Astrocyte of the spinal cord (primary cell): ENCODE results near the gene UMPS.
"Not testable (repeated sequence)": the region's sequence is repeated elsewhere in the genome, so short reads cannot be mapped to it uniquely, and the experiment has no call there.

Experiments
- DNase-seq: peaks from one replicate; pipeline ENCODE4 v3.0.0; 2011; ENCODE audit warnings: low read depth, low spot score
- H3K4me3 ChIP-seq: 2 replicates; pipeline ENCODE4 v1.5.1; 2011; ENCODE audit warnings: low read depth, mild to moderate bottlenecking, low read length, moderate library complexity
- in situ Hi-C: cut with HindIII; loops from 2 replicates; pipeline ENCODE4 v1.10.0; 2017; ENCODE audit warnings: low sequenced_read_pairs
- TF ChIP-seq, protein P1 (sequence below): IDR thresholded peaks from 2 replicates; pipeline ENCODE4 v1.5.1; 2012; ENCODE audit warnings: low read depth, mild to moderate bottlenecking, low read length, inconsistent platforms

The UMPS gene

DNA sequence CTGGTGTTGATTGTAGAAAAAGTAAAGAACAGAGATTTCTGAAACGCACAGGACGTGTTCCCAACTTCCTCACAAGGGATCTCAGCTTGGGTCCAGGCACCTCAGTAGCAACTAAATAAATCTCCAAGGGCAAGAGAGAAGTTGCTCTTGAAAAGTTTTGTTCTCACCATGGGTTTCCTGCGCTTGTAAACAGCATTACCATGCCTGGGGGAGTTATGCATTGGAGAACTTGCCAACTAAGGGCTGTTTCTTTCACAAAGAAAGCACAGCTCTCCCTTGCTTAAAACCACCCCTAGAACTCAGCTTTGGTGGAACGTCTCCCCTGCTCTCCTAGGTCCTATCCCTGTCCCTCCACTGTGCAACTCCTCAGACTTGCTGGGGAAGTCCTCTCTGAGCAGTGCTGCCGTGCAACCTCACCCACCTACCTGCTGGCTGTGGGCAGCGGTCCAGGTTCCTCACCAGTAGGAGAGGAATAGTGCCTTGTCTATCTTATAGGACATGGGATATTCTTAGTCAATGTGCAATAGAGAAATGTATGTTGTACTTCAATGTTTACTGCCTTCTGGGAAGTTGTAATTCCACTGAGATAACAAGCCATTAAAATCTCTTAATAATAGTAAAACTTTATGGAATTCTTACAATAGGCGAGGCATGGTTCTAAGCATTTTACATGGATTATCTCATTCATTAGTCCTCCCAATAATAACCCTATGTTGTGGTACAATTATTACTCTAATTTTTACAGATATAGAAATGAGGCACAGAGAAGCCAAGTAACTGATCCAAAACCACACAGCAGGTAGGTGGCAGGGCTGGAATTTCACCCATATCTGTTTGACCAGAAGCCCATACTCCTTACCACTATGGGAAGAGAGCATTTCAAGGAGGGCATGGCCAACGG, 51.5 kb downstream of the UMPS start:
- TF ChIP-seq, protein P1, sequence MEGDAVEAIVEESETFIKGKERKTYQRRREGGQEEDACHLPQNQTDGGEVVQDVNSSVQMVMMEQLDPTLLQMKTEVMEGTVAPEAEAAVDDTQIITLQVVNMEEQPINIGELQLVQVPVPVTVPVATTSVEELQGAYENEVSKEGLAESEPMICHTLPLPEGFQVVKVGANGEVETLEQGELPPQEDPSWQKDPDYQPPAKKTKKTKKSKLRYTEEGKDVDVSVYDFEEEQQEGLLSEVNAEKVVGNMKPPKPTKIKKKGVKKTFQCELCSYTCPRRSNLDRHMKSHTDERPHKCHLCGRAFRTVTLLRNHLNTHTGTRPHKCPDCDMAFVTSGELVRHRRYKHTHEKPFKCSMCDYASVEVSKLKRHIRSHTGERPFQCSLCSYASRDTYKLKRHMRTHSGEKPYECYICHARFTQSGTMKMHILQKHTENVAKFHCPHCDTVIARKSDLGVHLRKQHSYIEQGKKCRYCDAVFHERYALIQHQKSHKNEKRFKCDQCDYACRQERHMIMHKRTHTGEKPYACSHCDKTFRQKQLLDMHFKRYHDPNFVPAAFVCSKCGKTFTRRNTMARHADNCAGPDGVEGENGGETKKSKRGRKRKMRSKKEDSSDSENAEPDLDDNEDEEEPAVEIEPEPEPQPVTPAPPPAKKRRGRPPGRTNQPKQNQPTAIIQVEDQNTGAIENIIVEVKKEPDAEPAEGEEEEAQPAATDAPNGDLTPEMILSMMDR = no peak
- H3K4me3 ChIP-seq = no peak overlapping the region
- in situ Hi-C loops = no loop called here
- no peak for DNase-seq

DNA sequence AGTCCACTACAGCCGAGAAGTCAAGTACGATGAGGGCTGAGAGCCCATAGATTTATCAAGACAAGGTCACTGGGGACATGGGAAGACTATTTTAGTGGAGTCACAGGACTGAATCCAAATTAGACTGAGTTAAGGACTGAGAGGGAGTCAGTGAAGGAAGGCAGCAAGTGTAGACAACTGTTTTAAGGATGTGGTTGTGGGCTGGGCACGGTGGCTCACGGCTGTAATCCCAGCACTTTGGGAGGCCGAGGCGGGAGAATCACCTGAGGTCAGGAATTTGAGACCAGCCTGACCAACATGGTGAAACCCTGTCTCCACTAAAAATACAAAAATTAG, 52.1 kb downstream of the UMPS start:
- DNase-seq, H3K4me3 ChIP-seq, in situ Hi-C loops: not testable (repeated sequence)

DNA sequence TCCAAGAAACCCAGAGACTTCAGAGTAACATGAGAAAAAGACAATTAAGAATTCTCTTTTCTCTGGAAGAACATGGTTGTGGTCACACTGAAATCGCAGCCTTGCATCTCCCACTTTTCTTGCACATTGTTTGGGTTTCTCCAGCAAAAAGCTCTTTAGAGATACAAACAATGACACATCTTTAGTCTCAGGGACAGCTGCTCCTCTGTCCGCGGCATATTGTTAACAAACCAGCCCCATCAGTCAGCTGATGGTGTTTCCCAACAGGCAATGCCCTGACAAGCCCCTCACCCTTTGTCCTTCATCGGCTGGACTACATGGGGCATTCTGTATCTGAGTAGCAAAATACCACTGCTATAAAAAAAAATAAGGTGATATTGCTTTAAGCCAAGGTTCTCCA, 53.4 kb downstream of the UMPS start:
- TF ChIP-seq, protein P1 = no peak
- no peak overlapping the region for H3K4me3 ChIP-seq
- in situ Hi-C loops = no loop called here
- no peak for DNase-seq

DNA sequence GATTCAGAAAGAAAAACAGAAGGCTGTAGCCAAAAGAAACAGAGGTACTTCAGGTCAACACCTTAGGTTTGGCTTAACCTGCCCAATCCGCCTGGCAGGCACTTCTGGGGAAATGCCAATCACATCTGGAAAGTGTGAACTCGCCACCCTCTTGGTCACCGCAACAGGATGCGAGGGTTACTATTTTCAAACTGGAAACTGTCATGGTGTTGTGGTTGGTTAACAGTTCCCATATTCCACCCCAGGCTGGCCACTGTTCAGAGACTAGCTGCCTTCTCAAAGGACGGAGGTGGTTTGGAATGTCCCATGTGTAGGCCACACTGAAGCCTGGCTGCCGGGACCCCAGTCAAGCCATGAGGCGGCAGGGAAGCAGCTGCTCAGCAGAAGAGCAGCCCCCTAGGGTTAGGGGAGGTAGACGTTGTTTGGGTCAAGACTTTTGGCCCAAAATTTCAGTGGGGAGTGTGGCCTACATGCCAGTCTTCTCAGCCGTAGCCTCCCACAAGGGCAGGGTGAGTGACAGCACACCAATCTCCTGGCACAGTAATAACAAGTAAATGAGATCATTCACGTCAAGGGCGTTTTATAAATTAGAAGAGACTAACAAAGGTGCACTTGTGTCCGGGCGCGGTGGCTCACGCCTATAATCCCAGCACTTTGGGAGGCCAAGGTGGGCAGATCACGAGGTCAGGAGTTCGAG, 54.6 kb downstream of the UMPS start:
- in situ Hi-C loops = no loop called here
- DNase-seq = no peak

DNA sequence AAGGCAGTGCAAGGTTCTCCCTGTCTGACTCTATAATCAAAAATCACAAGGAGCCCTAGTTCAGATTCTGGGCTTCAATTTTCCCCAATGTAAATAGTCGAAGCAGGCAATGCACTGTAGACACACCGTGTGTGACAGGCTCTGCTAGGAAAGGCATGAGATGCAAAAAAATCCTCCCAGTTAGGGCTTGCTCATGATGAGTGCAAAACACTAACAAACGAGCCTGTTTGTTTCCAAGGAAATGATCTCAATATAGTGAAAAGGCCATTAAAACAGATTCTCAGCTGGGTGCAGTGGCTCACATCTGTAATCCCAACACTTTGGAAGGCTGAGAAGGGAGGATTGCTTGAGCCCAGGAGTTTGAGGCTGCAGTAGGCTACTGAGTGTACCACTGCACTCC, 55.7 kb downstream of the UMPS start:
- no peak for DNase-seq
- in situ Hi-C loops = no loop called here
- TF ChIP-seq, protein P1 = no peak
- no peak overlapping the region for H3K4me3 ChIP-seq

More for the DNA sequence above, 54.6 kb downstream of the UMPS start:
- TF ChIP-seq, protein P1 = no peak
- no peak overlapping the region for H3K4me3 ChIP-seq

DNA sequence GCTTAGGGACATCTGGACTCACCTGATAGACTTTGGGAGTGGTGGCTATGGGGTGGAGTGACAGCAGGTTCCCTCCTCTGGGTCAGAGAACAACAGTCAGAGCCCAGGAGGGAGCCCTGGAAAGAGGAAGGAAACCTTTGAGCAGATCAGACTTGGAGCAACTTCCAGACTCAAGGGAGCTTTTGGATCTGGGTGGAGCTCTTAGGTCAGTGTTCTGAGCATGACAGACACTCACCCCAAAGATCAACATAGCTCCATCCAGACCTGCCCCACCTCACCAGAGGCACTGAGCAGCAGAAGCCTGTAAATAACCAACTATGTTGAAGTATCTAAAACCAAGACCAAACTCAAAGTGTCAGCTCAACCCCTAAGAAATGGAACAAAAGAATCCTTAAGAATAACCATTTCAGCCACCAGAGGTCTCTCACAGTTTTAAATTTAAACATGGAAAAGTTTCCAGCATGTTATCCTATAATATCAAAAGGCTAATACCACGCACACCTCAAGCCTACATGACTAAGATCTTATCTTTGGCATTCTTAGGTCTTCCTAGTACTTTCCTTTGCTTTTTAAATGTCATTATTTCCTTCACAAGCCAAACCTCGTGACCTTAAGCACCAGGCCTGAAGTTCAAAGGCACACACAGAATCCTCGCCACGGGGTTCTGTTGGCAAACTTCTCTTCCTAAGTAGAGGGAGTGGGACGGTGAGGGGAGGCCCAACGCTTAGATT, 56.4 kb downstream of the UMPS start:
- in situ Hi-C loops = no loop called here
- H3K4me3 ChIP-seq = no peak overlapping the region
- TF ChIP-seq, protein P1 = peak; percentile 39
- DNase-seq = peak; percentile 68
